B cell (primary cell): ENCODE measurements around the gene PCDHGA8. TPM values are rescaled to one million over a fixed set of nuclear protein-coding genes. Genes with fewer than 3 reads are reported as not detected.

Experiments
- ATAC-seq: fragments of 200-7000 bp; cut with Tn5 transposase; one replicate; pipeline ENCODE4 v1.10.0; 2021; ENCODE audit warnings: low read depth, mild to moderate bottlenecking, moderate number of reproducible peaks, moderate library complexity
- CTCF ChIA-PET: fragments of 350-600 bp; sonication (Branson Sonifier 250); formaldehyde crosslinking; loops from one replicate; lab custom pipeline; 2021; ENCODE audit warnings: antibody characterized with exemption, inconsistent platforms; lab: Charles Lee
- POLR2A ChIA-PET: fragments of 350-600 bp; sonication (Branson Sonifier 250); formaldehyde crosslinking; loops from one replicate; lab custom pipeline; 2021; ENCODE audit warnings: antibody characterized with exemption; lab: Charles Lee
- DNase-seq: peaks from one replicate; pipeline ENCODE4 v3.0.0; 2013
- H2AFZ ChIP-seq: 2 replicates; pipeline ENCODE4 v1.6.1; 2012; ENCODE audit warnings: mild to moderate bottlenecking, low read depth, low read length; ENCODE audit not compliant: insufficient read depth, poor library complexity, severe bottlenecking
- H3K27ac ChIP-seq, 2 donors: 1 replicate in 1 of 2; 2 replicates in 1 of 2; pipeline ENCODE4 v1.5.1; 2012 to 2013; ENCODE audit warnings: low read length in 2 of 2, mild to moderate bottlenecking in 2 of 2, moderate library complexity in 1 of 2
- H3K27me3 ChIP-seq, 4 experiments: fragments of 200-600 bp in 1 of 4; sonication (generic) in 1 of 4; replicated peaks in 1 of 4; 1 replicate in 2 of 4; 2 replicates in 2 of 4; pipeline versions ENCODE4 v1.6.1 to v1.7.0; 2013 to 2016; ENCODE audit warnings: low read length in 3 of 4, mild to moderate bottlenecking in 2 of 4, mixed read lengths in 1 of 4, moderate library complexity in 1 of 4; ENCODE audit not compliant: insufficient read depth in 4 of 4, control insufficient read depth in 3 of 4; ENCODE audit errors: control extremely low read depth in 1 of 4
- H3K36me3 ChIP-seq, 2 experiments: replicated peaks in 1 of 2; 1 replicate in 1 of 2; 2 replicates in 1 of 2; pipeline versions ENCODE4 v1.6.1 to v1.7.1; 2013; ENCODE audit warnings: low read length in 1 of 2; ENCODE audit not compliant: insufficient read depth in 2 of 2, control insufficient read depth in 1 of 2; ENCODE audit errors: control extremely low read depth in 1 of 2, extremely low read depth in 1 of 2
- H3K4me1 ChIP-seq, 2 donors: fragments of 200-600 bp in 1 of 2; sonication (generic) in 1 of 2; 1 replicate in 1 of 2; 2 replicates in 1 of 2; pipeline versions ENCODE4 v1.5.1 to v1.6.1; 2013 to 2017; ENCODE audit warnings: low read length in 2 of 2; ENCODE audit not compliant: control insufficient read depth in 2 of 2, insufficient read depth in 2 of 2
- H3K4me2 ChIP-seq: replicated peaks from 2 replicates; pipeline ENCODE3; 2012; ENCODE audit warnings: mild to moderate bottlenecking, low read depth, low read length; ENCODE audit not compliant: poor library complexity, severe bottlenecking
- H3K4me3 ChIP-seq, 5 experiments: fragments of 200-600 bp in 1 of 5; sonication (generic) in 1 of 5; 1 replicate in 3 of 5; 2 replicates in 2 of 5; pipeline versions ENCODE4 v1.5.1 to v1.7.0; 2011 to 2016; ENCODE audit warnings: low read length in 4 of 5, mild to moderate bottlenecking in 4 of 5, low read depth in 2 of 5, control low read depth in 1 of 5, moderate library complexity in 1 of 5; ENCODE audit not compliant: insufficient read depth in 1 of 5; ENCODE audit errors: control extremely low read depth in 1 of 5, extremely low read depth in 1 of 5
- H3K79me2 ChIP-seq: fragments of 200-600 bp; sonication (generic); one replicate; pipeline ENCODE4 v1.6.0; 2016; ENCODE audit warnings: low read length; ENCODE audit not compliant: control insufficient read depth, insufficient read depth
- H3K9ac ChIP-seq: fragments of 200-600 bp; sonication (generic); 2 replicates; pipeline ENCODE4 v1.6.1; 2017; ENCODE audit warnings: mild to moderate bottlenecking, low read length, moderate library complexity
- H3K9me3 ChIP-seq, 3 donors: one replicate each; pipeline versions ENCODE4 v1.6.1 to v1.7.1; 2013; ENCODE audit warnings: low read length in 2 of 3; ENCODE audit not compliant: control insufficient read depth in 2 of 3, insufficient read depth in 1 of 3; ENCODE audit errors: control extremely low read depth in 1 of 3
- H4K20me1 ChIP-seq: 2 replicates; pipeline ENCODE4 v1.6.0; 2012; ENCODE audit warnings: mild to moderate bottlenecking, low read length; ENCODE audit not compliant: insufficient read depth, control insufficient read depth, poor library complexity, severe bottlenecking
- H3K27ac Mint-ChIP-seq: one replicate; pipeline ENCODE4 v1.8.0; 2021; ENCODE audit warnings: mixed read lengths
- H3K27me3 Mint-ChIP-seq: one replicate; pipeline ENCODE4 v1.8.0; 2021; ENCODE audit warnings: mixed read lengths
- H3K4me1 Mint-ChIP-seq: one replicate; pipeline ENCODE4 v1.8.0; 2021; ENCODE audit warnings: mixed read lengths
- H3K4me3 Mint-ChIP-seq: one replicate; pipeline ENCODE4 v1.8.0; 2021; ENCODE audit warnings: mixed read lengths
- H3K9me3 Mint-ChIP-seq: one replicate; pipeline ENCODE4 v1.8.0; 2022; ENCODE audit warnings: mixed read lengths; ENCODE audit not compliant: insufficient read depth
- CTCF ChIP-seq: fragments of 200-600 bp; IDR thresholded peaks from one replicate; pipeline ENCODE4 v1.8.0; 2022; ENCODE audit warnings: antibody characterized with exemption, mild to moderate bottlenecking
- EZH2 ChIP-seq: IDR thresholded peaks from 2 replicates; pipeline ENCODE4 v1.6.1; 2012; ENCODE audit warnings: borderline replicate concordance, low read depth, mild to moderate bottlenecking, moderate library complexity, low read length; ENCODE audit not compliant: insufficient read depth, poor library complexity, severe bottlenecking
- WGBS: methylation state at CpG from one replicate; pipeline ENCODE4 v1.1.5; 2013; ENCODE audit warnings: missing lambda C conversion rate; ENCODE audit not compliant: insufficient coverage; 5-methylcytosine and 5-hydroxymethylcytosine counted together
- intact Hi-C: fragments of 100-400 bp; cut with micrococcal nuclease; formaldehyde crosslinking; loops from one replicate; pipeline ENCODE4 v1.10.0; 2022
- polyA plus RNA-seq: library from polyadenylated mRNA; depleted of rRNA; stranded (reverse); fragments of >200 nt; gene quantifications from 2 replicates; pipeline ENCODE4 v1.2.3, GENCODE V29; 2012
- total RNA-seq, 2 donors: library from RNA; stranded (reverse); fragments of 120-200 nt in 1 of 2; gene quantifications; 1 replicate in 1 of 2; 2 replicates in 1 of 2; pipeline versions ENCODE4 v1.2.3 to v1.2.4, GENCODE V29; 2013 to 2022

The PCDHGA8 gene
- total and polyA plus RNA-seq, 2 donors (not counting 1 experiment from before 2014, with no cell fraction given): 0.21 to 1.2 TPM

- Histone ChIP-seq H3K36me3 (no peaks in the 10 kb centered on the region), H3K4me2 (no peak overlapping the region), H3K9ac (no peak overlapping the region), H4K20me1 (no peaks in the 10 kb centered on the region), H3K27ac (no peak overlapping the region), H3K79me2 (no peaks in the 10 kb centered on the region), H3K4me1 (no peaks in the 10 kb centered on the region), H3K27me3 (peaks cover 0 to 6% (median 0%) of the 10 kb centered on the region in 4 experiments), H3K4me3 (no peak overlapping the region), H3K9me3 (peaks cover 0 to 14% (median 0%) of the 10 kb centered on the region in 3 donors), H2AFZ (no peak overlapping the region)
- DNase-seq (no peak), ATAC-seq (no peak)
- intact Hi-C loops: no loop called here
- WGBS: 75% methylated on average over 50 of the region's 50 CpGs
- peaks cover 3% of the 10 kb centered on the region for H3K9me3 Mint-ChIP-seq
- H3K27me3 Mint-ChIP-seq: peaks cover 3% of the 10 kb centered on the region
- no peak overlapping the region for H3K27ac Mint-ChIP-seq
- no peak overlapping the region for H3K4me3 Mint-ChIP-seq
- POLR2A ChIA-PET: no interaction called here
- H3K4me1 Mint-ChIP-seq: peaks cover 3% of the 10 kb centered on the region
- TF ChIP-seq CTCF (no peak), EZH2 (no peak)
- CTCF ChIA-PET: no interaction called here
Observed at GRCh38 chr5:141441571-141442170, 49.2 kb downstream of the PCDHGA8 start.

Other genes with a start within 250 kb of the PCDHGA8 start
Only the 30 nearest of the 37 such genes appear.
- gene PCDHB9, start 205.5 kb upstream of the PCDHGA8 start, total RNA-seq: 0.12 TPM in 2 replicates
- 0.12 and 0.20 TPM in 2 replicates for gene PCDHB9, start 205.5 kb upstream of the PCDHGA8 start, polyA plus RNA-seq
- not detected in 2 replicates for gene PCDHB10, start 200.3 kb upstream of the PCDHGA8 start, total RNA-seq
- gene PCDHB10, start 200.3 kb upstream of the PCDHGA8 start, polyA plus RNA-seq: not detected in 2 replicates
- not detected in 2 replicates for gene PCDHB11, start 193.0 kb upstream of the PCDHGA8 start, total RNA-seq
- gene PCDHB11, start 193.0 kb upstream of the PCDHGA8 start, polyA plus RNA-seq: not detected in 2 replicates
- not detected in 2 replicates for gene PCDHB12, start 183.9 kb upstream of the PCDHGA8 start, total RNA-seq
- not detected in 2 replicates for gene PCDHB12, start 183.9 kb upstream of the PCDHGA8 start, polyA plus RNA-seq
- gene PCDHB13, start 178.7 kb upstream of the PCDHGA8 start, total RNA-seq: 0.07 TPM in 1 of 2 replicates, not detected in the other
- not detected in 2 replicates for gene PCDHB13, start 178.7 kb upstream of the PCDHGA8 start, polyA plus RNA-seq
- 0.10 TPM in 1 of 2 replicates, not detected in the other for gene PCDHB14, start 169.3 kb upstream of the PCDHGA8 start, total RNA-seq
- not detected in 2 replicates for gene PCDHB14, start 169.3 kb upstream of the PCDHGA8 start, polyA plus RNA-seq
- gene PCDHB15, start 147.2 kb upstream of the PCDHGA8 start, total RNA-seq: not detected in 2 replicates
- 0.10 TPM in 1 of 2 replicates, not detected in the other for gene PCDHB15, start 147.2 kb upstream of the PCDHGA8 start, polyA plus RNA-seq
- gene SLC25A2, start 88.6 kb upstream of the PCDHGA8 start, total RNA-seq: 3.4 and 3.6 TPM in 2 replicates
- gene SLC25A2, start 88.6 kb upstream of the PCDHGA8 start, polyA plus RNA-seq: 0.12 and 0.29 TPM in 2 replicates
- 119 TPM in 2 replicates for gene TAF7, start 71.8 kb upstream of the PCDHGA8 start, total RNA-seq
- 52.1 and 76.7 TPM in 2 replicates for gene TAF7, start 71.8 kb upstream of the PCDHGA8 start, polyA plus RNA-seq
- 0.53 and 0.64 TPM in 2 replicates for gene PCDHGA1, start 62.1 kb upstream of the PCDHGA8 start, total RNA-seq
- 0.06 and 0.17 TPM in 2 replicates for gene PCDHGA1, start 62.1 kb upstream of the PCDHGA8 start, polyA plus RNA-seq
- 0.07 and 0.29 TPM in 2 replicates for gene PCDHGA2, start 53.9 kb upstream of the PCDHGA8 start, total RNA-seq
- 0.06 and 0.09 TPM in 2 replicates for gene PCDHGA2, start 53.9 kb upstream of the PCDHGA8 start, polyA plus RNA-seq
- 0.29 and 0.32 TPM in 2 replicates for gene PCDHGA3, start 48.8 kb upstream of the PCDHGA8 start, total RNA-seq
- gene PCDHGA3, start 48.8 kb upstream of the PCDHGA8 start, polyA plus RNA-seq: 0.10 TPM in 1 of 2 replicates, not detected in the other
- 0.66 and 0.69 TPM in 2 replicates for gene PCDHGB1, start 42.5 kb upstream of the PCDHGA8 start, total RNA-seq
- gene PCDHGB1, start 42.5 kb upstream of the PCDHGA8 start, polyA plus RNA-seq: 0.09 and 0.10 TPM in 2 replicates
- gene PCDHGA4, start 37.6 kb upstream of the PCDHGA8 start, total RNA-seq: 1.1 TPM in 2 replicates
- gene PCDHGA4, start 37.6 kb upstream of the PCDHGA8 start, polyA plus RNA-seq: 0.09 and 0.13 TPM in 2 replicates
- 3.3 and 3.9 TPM in 2 replicates for gene PCDHGB2, start 32.6 kb upstream of the PCDHGA8 start, total RNA-seq
- 0.32 and 0.66 TPM in 2 replicates for gene PCDHGB2, start 32.6 kb upstream of the PCDHGA8 start, polyA plus RNA-seq
- 1.7 and 1.8 TPM in 2 replicates for gene PCDHGA5, start 28.5 kb upstream of the PCDHGA8 start, total RNA-seq
- gene PCDHGA5, start 28.5 kb upstream of the PCDHGA8 start, polyA plus RNA-seq: 0.07 and 0.21 TPM in 2 replicates
- 2.8 and 3.8 TPM in 2 replicates for gene PCDHGB3, start 22.4 kb upstream of the PCDHGA8 start, total RNA-seq
- gene PCDHGB3, start 22.4 kb upstream of the PCDHGA8 start, polyA plus RNA-seq: 0.33 and 0.52 TPM in 2 replicates
- 2.5 and 2.7 TPM in 2 replicates for gene PCDHGA6, start 18.7 kb upstream of the PCDHGA8 start, total RNA-seq
- gene PCDHGA6, start 18.7 kb upstream of the PCDHGA8 start, polyA plus RNA-seq: 0.33 and 0.78 TPM in 2 replicates
- gene PCDHGA7, start 9.9 kb upstream of the PCDHGA8 start, total RNA-seq: 1.8 and 2.3 TPM in 2 replicates
- gene PCDHGA7, start 9.9 kb upstream of the PCDHGA8 start, polyA plus RNA-seq: 0.23 and 0.49 TPM in 2 replicates
- gene PCDHGB4, start 4.9 kb upstream of the PCDHGA8 start, total RNA-seq: 1.6 and 1.8 TPM in 2 replicates
- gene PCDHGB4, start 4.9 kb upstream of the PCDHGA8 start, polyA plus RNA-seq: 0.06 and 0.39 TPM in 2 replicates
- gene PCDHGB5, start 5.3 kb downstream of the PCDHGA8 start, total RNA-seq: 2.5 TPM in 2 replicates
- 0.20 and 0.37 TPM in 2 replicates for gene PCDHGB5, start 5.3 kb downstream of the PCDHGA8 start, polyA plus RNA-seq
- 1.9 and 2.5 TPM in 2 replicates for gene PCDHGA9, start 10.1 kb downstream of the PCDHGA8 start, total RNA-seq
- gene PCDHGA9, start 10.1 kb downstream of the PCDHGA8 start, polyA plus RNA-seq: 0.19 TPM in 2 replicates
- 2.1 and 2.2 TPM in 2 replicates for gene PCDHGB6, start 15.4 kb downstream of the PCDHGA8 start, total RNA-seq
- 0.22 and 0.33 TPM in 2 replicates for gene PCDHGB6, start 15.4 kb downstream of the PCDHGA8 start, polyA plus RNA-seq
- gene PCDHGA10, start 20.4 kb downstream of the PCDHGA8 start, total RNA-seq: 1.9 and 2.0 TPM in 2 replicates
- 0.06 and 0.10 TPM in 2 replicates for gene PCDHGA10, start 20.4 kb downstream of the PCDHGA8 start, polyA plus RNA-seq
- 1.9 and 2.2 TPM in 2 replicates for gene PCDHGB7, start 25.0 kb downstream of the PCDHGA8 start, total RNA-seq
- gene PCDHGB7, start 25.0 kb downstream of the PCDHGA8 start, polyA plus RNA-seq: 0.06 and 0.12 TPM in 2 replicates
- 1.5 and 1.8 TPM in 2 replicates for gene PCDHGA11, start 28.4 kb downstream of the PCDHGA8 start, total RNA-seq
- 0.15 TPM in 1 of 2 replicates, not detected in the other for gene PCDHGA11, start 28.4 kb downstream of the PCDHGA8 start, polyA plus RNA-seq
- gene PCDHGA12, start 37.9 kb downstream of the PCDHGA8 start, total RNA-seq: 1.6 and 2.8 TPM in 2 replicates
- gene PCDHGA12, start 37.9 kb downstream of the PCDHGA8 start, polyA plus RNA-seq: 0.09 and 0.27 TPM in 2 replicates
- gene PCDHGC3, start 83.3 kb downstream of the PCDHGA8 start, total RNA-seq: 1.9 and 2.0 TPM in 2 replicates
- 0.12 and 0.88 TPM in 2 replicates for gene PCDHGC3, start 83.3 kb downstream of the PCDHGA8 start, polyA plus RNA-seq
- 0.42 and 0.75 TPM in 2 replicates for gene PCDHGC4, start 92.4 kb downstream of the PCDHGA8 start, total RNA-seq
- gene PCDHGC4, start 92.4 kb downstream of the PCDHGA8 start, polyA plus RNA-seq: 0.09 and 0.14 TPM in 2 replicates
- 0.46 and 0.67 TPM in 2 replicates for gene PCDHGC5, start 96.4 kb downstream of the PCDHGA8 start, total RNA-seq
- 0.06 and 0.10 TPM in 2 replicates for gene PCDHGC5, start 96.4 kb downstream of the PCDHGA8 start, polyA plus RNA-seq